Muscle of arm (tissue), 14 donors: ENCODE data around the gene SEMA4G. TPM values are rescaled to one million over a fixed set of nuclear protein-coding genes. Genes with fewer than 3 reads are reported as not detected.

Experiments used
- DNase-seq: peaks from one replicate; pipeline ENCODE4 v3.0.0-alpha.2; 2013
- long read RNA-seq, 11 donors: transcript quantifications; one replicate each; lab custom pipeline, GENCODE V29; 2026
- polyA plus RNA-seq, 12 donors: library from polyadenylated mRNA; unstranded; fragments of 120-200 nt; gene quantifications; one replicate each; pipeline ENCODE4 v1.2.1, GENCODE V29; 2013; ENCODE audit not compliant: insufficient read length in 12 of 12

SEMA4G gene, protein sequence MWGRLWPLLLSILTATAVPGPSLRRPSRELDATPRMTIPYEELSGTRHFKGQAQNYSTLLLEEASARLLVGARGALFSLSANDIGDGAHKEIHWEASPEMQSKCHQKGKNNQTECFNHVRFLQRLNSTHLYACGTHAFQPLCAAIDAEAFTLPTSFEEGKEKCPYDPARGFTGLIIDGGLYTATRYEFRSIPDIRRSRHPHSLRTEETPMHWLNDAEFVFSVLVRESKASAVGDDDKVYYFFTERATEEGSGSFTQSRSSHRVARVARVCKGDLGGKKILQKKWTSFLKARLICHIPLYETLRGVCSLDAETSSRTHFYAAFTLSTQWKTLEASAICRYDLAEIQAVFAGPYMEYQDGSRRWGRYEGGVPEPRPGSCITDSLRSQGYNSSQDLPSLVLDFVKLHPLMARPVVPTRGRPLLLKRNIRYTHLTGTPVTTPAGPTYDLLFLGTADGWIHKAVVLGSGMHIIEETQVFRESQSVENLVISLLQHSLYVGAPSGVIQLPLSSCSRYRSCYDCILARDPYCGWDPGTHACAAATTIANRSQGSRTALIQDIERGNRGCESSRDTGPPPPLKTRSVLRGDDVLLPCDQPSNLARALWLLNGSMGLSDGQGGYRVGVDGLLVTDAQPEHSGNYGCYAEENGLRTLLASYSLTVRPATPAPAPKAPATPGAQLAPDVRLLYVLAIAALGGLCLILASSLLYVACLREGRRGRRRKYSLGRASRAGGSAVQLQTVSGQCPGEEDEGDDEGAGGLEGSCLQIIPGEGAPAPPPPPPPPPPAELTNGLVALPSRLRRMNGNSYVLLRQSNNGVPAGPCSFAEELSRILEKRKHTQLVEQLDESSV
- 10 to 100 TPM in 2 of 12 donors, 1 to 10 TPM in 9, not detected in 1; 5.1 to 64.2 (median 6.4) TPM for polyA plus RNA-seq
- long read RNA-seq, donor 1, transcript SEMA4G-212 (2 exons, 1,171 nt) = major isoform, 14 of 76 reads
- long read RNA-seq, donor 1, partial matches to known transcripts = 61 of 76 reads
- long read RNA-seq, donor 1, other reads (novel, unspliced or antisense) = 0 of 76 reads
- long read RNA-seq, donor 2 = 0 reads
- long read RNA-seq, donor 3 = 0 reads
- long read RNA-seq, donor 4 = 0 reads
- long read RNA-seq, donor 5 = 0 reads
- long read RNA-seq, donor 6 = 0 reads
- long read RNA-seq, donor 7 = 0 reads
- long read RNA-seq, donor 8 = 0 reads
- long read RNA-seq, donor 9, partial matches to known transcripts = 55 of 61 reads
- long read RNA-seq, donor 9, other reads (novel, unspliced or antisense) = 6 of 61 reads
- long read RNA-seq, donor 10 = 0 reads
- long read RNA-seq, donor 11 = 0 reads

DNA sequence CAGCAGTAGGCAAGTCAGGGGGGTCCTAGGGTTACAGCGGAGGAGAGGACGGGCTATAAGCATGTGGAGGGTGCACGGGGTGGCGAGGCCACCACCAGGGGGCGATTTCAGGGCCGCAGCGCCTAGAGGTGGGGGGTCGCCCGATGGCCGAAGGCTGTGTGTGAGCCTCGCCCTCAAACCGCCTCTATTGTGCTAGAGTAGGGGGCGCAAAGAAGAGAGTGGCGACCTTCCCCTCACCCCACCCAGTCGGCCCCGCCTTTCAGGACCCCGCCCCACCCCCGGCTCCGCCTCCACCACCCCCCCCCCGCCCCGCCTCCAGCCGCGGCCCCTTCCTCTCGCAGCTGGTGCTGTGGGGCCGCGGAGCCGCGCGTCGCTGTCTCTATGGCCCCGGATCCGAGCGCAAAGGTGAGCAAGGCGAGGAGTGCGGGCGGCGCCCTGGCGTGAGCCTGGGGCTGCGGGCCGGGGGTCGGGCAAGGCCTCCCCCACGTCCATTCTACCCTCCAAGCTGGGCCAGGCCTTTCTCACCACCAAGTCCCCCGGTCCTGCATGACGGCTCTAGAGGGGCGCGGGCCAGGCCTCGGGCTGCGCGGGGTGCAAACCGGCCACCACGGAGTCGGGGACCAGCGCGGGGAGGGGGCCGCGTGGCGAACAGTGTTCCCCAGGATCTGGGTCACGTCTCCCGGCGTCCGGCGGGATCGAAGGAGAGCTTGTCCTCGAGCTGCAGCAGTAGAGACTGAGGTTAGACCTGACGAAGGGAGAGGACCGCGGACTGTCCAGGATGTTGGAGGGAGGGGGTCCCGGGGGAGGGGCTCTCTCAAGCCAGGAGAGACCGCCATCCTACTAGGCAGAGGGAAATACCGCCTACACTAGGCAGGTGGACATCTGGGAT is at the start of gene SEMA4G:
TSS of gene SEMA4G (plus strand) at position 318 of the 889 bp plus-strand sequence. CDS start 3,409 bp downstream, outside the sequence.
- DNase-seq = peak; percentile 33

DNA sequence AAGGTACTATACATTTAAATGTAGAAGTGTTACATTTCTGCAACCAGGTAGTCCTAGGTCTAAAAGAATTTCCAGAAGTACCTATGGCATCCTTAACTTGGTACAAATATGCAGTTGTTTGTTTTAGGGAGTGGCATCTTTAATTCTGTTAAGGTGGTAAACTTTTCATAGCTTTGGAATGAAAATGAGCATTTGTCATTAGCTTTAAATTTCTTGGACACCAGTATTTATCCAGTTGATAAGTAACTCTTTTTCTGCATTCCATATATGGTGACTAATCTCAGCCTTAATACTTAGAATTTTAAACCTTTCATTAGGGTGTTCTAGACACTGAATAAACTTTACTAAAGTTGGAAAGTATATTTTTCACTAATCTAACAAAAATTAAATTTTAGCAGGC is 45.7 kb upstream of the SEMA4G start:
- no peak for DNase-seq

DNA sequence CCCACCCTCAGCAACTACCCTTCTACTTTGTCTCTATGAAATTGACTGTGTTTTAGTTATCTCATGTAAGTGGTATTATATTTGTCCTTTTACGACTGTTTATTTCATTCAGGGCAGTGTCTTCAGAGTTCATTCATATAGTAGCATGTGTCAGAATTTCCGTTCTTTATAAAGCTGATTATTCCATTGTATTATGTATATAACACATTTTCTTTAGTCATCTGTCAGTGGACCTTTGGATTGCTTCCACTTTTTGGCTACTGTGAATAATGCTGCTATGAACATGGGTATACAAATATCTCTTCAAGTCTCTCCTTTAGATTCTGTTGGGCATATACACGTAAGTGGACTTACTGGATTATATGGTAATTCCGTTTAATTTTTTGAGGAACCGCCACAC is 42.0 kb upstream of the SEMA4G start:
- DNase-seq = no peak

DNA sequence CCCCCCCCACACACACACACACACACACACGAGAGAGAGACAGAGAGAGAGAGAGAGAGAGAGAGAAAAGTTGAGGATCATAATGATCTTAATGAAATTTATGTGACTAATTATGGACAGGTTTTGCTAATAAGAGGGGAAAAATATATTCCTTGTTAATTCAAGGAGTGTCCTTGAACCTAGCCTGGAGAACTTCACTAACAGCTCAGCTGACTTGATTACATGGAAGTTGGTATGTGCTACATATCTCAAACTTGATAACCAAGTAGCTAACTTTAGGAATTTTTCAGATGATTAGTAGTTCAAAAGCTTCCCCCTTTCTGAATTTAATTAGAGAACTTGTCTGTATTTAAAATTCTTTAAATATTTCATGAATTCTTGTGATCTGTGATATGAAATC is 41.3 kb upstream of the SEMA4G start:
- DNase-seq = no peak

DNA sequence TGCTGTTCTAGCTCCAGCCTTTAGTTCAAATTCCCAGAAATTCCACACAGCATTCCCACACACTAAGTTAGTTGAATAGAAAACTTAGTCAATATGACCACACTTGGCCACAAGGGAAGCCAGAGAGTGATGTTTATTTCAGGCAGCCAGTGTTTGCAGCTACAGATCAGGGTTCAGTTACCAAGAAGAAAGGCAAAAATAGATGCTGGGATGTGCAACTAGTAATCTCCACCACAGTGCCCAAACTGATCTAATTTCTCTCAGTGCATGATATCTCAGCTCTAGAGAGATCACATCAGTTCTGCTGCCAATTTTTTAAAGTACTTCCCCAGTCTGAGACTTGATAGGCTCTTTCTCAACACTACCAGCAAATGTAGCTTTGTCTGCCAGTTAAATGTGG is 38.9 kb upstream of the SEMA4G start:
- no peak for DNase-seq

DNA sequence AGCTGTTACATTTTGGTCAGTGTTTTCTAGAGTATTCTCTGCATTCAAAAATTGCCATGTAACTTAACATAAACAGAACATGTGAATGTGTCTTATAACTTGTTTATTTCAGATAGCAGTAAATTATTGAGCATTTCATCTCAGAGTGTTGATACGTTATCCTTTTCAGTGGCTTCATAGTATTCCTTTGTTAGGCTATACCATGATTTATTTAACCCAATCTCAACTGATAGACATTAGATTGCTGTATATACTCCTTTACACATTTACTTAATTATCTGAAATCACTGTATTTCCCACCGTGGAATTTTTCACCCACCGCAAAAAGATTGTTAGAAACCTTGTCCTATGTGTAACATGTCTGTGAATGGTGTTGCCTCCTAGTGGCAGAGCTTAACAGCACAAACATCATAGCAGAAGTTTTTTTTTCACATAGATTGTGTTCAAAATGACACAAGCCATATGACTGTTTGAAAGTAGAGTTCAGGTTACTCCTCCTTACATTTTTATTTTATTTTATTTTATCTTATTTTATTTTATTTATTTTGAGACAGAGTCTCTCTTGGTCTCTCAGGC is 35.1 kb upstream of the SEMA4G start:
- no peak for DNase-seq

DNA sequence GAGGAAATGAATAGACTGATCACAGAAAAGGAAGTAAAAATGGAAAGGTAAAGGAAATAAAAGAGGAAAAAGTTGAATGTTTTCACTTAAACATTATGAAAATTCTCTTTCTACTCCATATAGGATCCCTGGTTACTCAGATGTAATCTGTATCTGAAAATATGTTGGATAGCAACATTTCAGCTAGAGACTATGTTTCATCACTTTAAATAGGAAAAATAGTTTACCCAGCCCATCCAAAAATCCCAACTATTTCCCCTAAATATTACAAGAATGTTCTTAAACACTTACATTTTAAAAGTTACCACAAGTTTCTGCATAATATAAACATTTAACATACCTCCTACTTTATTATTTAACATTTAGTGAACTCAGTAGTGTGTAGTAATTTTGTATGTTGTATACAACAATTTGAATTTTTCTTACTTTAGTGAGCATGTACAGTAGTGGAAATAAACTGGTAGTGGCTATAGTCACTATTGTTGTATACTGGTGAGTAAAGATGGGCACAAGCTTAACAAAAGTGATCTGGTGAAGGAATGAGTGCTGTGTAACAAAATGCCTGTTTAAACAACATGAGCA is 29.4 kb upstream of the SEMA4G start:
- DNase-seq = no peak

DNA sequence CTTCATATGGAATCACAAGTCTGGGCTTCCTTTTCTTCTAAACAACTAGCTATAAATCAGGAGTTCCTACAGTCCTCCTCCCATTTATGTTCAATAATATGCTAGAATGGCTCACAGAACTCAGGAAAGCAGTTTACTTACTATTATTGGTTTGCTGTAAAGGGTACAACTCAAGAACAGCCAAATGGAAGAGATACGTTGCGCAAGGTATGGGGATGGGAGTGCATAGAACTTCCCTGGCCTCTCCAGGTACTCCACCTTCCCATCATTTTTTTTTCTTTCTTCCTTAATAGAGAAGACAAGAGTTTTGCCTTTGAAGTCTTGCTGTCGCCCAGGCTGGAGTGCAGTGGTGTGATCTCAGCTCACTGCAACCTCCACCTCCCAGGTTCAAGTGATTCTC is 27.1 kb upstream of the SEMA4G start:
- DNase-seq = no peak

DNA sequence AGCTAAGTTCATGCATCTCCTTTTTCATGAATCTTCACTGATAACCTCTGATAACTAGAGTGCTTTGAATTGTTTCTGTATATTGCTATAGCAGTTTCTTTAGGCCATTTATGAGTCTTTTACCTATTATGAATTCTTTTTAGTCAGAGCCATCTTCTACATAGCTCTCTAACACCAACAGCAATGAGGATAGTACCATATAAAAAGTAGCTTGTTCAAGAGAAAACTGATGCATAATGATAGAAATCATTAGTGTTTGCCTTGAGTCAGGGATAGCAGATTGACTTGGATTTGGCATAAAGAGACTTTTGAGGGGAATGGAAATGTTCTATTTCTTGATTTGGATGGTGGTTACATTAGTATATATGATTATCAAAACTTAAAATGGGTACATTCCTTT is 25.8 kb upstream of the SEMA4G start:
- no peak for DNase-seq

DNA sequence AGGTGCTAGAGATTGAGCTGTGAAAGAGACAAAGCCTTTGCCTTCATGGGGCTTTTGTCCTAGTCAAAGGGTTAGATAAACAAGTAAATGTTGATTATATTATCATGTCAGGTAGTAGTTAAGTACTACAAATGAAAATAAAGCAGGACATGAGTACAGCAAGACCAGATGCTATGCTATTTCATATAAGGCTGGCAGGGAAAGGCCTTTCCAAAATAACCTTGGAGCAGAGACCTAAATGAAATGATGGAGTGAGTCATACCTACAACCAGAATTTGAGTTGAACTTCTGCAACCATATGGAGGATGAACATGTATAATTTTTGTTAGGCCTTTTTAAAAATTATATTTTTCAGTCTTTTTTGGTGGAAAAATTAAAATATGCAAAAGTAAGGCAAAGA is 23.6 kb upstream of the SEMA4G start:
- no peak for DNase-seq

DNA sequence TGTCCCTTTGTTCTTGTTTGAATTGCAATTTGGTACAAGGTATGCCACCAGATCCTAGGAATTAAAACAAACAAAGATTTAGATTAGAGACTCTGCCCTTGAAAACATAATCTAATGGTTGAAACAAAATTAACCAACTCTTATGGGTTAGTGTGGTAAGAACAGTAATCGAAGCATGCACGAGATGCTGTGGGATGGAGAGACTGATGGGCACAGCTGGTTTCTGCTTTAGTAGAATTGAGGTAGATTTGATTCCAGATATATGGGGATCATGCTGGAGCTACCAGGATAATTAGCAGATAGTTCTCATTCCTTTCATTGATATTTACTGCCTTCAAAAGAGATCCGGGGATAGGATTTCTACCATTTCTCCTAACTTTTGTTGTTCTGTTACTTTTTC is 20.4 kb upstream of the SEMA4G start:
- no peak for DNase-seq

DNA sequence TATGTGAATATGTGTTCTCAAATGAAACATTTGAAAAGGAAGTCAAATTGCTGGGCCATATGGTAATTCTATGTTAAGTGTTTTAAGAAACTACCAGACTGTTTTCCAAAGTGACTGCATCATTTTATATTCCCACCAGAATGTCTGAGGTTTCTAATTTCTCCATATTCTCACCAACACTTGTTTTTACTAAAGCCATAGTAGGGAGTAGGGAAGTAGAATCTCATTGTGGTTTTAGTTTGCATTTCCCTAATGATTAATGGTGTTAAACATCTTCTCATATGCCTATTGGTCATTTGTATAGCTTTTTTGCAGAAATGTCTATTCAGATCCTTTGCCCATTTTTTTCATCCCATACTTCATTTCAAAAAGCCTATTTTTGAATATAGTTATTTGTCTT is 9.1 kb upstream of the SEMA4G start:
- no peak for DNase-seq

DNA sequence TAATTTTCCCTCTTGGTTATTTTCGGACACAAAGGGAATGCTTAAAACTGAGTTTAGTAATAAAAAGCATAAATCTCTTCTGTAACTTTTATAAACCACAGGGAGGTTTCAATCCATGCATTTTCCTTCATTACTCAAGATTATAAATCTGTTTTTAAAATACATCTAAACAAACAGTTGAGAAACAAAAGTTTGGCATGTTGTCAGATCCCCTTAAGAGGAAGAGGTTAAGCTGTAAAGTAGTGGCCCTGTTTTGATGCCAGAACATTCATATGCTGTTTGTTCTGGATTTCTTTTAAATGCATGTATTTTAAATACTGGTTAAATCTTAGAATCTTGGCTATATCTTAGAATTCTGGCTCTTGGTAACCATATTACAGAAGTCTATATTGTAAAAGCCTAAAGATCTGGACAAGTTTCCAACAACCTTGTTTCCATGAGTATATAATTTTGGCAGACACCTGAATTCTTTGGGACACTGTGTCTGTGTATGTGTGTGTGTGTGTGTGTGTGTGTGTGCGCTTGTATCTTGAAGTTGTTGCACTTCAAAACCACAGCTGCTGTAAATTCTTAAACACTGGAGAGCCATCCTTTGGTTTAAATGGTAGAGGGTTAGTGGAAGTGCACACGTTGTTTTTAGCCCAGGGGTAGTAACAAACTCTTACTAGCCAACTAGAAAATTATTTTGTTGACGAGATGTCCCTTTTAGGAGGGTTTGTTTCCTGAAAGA is 6.8 kb upstream of the SEMA4G start:
- DNase-seq = no peak

DNA sequence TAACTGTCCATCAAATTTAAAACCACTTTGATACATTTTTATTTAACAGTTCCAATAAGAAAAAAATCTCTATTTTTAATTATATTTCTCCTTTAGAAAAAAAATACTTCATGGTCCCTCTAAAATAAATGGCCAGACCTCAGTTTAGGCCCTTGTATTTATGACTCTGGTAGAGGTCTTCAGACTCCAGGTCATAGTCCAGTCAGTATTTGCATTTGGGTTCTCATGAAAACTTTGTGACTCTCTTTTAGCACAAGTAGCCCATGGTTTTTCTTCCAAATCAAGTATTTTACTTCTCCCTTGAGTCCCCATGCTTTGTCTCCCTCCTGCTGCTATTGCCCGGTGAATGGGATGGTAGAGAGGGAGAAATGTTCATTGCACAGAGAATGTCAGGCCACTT is 5.5 kb upstream of the SEMA4G start:
- no peak for DNase-seq

DNA sequence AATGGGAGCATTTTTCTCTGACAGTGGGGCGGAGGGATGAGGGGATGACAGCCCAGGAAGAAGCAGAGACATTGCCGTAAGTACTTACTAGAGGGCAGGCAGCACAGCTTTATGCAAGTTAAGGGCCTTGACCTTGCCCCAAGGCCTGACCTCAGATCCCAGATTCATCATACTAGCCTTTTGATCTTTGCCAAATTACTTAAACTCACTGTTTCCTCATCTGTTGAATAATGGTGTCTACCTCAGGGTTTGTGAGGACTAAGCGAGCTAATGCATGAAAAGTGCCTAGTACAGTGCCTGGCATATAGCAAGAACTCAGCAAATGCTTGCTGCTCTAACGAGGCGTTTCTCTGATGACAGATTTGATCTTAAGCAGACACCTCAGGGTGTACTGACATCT is 3.5 kb upstream of the SEMA4G start:
- DNase-seq = no peak

DNA sequence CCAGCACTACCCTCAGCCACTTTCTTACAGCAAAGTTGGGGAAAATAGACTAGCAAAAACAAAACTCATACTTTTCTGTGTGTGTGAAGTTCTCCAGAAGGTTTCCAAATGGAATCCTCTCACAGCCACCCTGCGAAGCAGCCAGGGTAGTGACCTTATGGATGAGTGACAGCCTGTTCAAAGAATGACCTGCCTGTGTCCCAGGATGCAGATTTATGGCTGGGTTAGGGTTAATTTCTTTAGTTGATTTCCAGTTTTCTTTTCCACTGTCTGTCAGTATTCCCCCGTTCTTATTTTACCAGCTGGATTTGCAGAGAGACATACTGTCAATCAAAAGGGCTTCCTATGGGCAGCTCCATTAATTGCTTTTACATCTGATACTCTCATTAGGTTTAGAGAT is 2.4 kb upstream of the SEMA4G start:
- DNase-seq = no peak

DNA sequence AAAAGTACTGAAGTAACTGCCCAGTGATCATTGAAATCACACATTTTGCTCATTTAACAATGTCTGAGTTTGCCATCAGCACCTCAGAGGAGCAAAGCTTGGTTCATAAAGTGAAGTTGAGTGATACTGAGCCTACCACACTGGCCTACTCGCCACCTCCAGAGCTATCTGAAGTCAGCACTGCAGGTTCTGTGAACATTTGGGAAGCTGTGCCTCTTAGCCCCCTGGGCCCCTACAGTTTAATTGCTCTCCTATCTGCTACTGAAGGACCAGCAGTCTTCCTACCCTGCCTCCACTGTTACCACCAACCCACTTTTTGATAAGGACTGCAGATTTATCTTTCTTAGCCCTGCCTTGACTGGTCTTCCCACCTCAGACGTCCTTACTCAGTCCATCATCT is 2.0 kb upstream of the SEMA4G start:
- no peak for DNase-seq

DNA sequence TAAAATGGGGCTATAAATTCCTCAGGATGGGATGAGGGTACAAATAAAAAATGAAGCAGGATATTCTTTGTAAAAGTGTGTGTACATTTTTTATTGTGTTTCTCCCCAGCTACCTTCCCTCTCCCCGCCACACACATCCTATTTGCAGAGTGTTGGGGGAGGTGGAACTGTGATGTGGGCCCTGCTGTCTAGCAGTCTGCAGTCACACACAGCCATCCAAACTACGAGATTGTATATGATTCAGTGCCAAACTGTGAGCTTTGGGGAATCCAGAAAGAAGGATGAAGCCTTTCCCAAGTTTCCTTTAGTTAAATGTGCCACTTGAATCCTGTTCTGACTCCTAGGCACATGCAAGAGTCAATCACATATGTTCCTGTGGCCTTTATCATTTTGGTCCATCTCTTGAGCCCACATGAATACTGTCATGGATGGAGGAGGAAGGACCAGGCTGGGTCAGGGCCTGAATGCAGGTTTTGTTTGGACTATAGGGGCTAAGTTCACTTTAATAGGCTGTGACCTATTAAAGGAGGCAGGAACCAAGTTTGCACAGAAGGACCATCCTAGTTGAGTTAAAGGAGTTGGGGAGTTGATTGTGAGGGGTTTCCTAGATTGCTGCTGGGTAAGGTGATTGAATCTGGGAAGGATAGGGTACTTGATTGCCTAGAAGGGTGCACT is 1.1 kb upstream of the SEMA4G start:
- no peak for DNase-seq

DNA sequence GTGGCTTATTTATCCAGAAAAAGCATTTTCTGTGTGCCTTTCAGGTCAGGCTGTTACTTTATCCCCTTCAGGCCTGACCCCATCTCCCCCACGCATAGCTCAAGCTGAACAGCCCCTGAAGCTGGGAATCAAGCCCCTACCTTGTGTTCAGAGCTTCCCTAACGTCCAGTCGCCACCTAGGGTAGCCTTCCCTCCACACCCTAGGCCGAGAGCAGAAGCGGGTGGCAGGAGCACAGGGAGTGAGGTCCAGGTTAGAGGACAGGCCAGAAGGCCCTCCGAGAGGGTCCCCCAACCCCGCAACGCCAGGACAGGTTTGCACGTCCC is 479 bp upstream of the SEMA4G start:
- DNase-seq = no peak
